HG03520 (cell line): ENCODE measurements around the gene ATXN7L2.

ENCODE experiments used
- ATAC-seq: cut with Tn5 transposase; IDR thresholded peaks from one replicate; pipeline ENCODE4 v1.9.1; 2021; ENCODE audit warnings: mild to moderate bottlenecking, moderate library complexity; ENCODE audit not compliant: unreplicated experiment

Gene ATXN7L2

GRCh38 chr1:109527098-109527811 is 43.5 kb downstream of the ATXN7L2 start:
- ATAC-seq: peak; percentile 47

DNA sequence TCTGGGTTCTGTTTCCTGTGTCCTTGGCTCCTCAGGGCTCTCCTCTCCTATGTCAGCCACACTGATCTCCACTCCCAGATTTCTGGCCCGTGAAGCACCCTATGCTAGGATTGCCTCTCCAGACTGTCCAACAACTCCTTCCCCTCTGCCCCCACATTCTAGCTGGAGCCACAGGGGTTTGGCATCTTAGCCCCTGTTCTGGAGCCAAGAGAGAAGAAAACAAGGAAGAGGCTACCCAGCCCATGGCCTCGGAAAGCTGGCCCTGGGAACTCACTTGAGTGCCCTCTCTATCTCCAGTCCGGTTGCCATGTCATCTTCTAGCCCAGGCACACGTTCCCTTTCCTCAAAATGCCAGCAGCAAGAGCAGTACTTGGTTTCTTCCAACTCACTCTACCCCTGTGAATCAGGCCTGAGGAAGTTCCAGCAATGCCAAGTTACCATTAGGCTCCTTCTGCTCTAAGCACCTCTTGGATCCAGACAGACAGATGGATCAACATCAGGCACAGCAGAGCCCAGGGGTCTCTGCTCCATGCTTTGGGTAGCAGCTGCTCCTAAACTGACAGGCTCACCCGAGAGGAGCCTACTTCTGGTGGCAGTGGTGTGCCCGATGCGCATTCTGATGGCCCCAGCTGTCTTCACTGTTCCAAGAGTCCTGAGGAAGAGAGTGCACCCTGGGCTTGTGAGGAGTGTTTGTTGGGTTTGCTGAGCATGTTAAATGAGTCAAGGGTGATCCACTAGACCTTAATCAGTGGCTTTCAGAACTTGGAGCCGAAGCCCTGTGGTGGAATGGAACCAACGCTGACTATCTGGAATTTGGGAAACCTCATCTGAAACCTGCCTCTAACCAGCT is 44.4 kb downstream of the ATXN7L2 start:
- ATAC-seq: no peak

DNA sequence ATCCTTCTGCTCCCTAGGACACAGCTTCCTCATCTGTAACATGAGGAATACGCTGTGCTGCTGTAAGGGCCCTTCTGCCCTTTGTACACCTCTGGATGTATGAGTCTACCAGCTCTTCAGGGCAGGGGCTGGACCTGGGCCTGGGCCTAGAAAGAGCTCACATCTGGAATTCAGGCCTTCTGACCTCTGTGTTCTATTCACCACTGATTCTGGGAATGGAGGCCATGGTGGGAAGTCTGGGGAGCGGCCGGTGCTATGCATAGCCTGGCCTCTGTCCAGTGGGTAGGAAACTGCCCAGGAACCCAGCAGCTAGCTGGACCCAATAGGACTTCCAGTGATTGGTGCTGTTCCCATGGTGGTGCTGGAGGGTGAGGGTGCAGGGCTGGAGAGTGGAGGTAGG is 45.0 kb downstream of the ATXN7L2 start:
- ATAC-seq: no peak

- ATAC-seq: no peak
Observed at GRCh38 chr1:109529881-109530456, 46.3 kb downstream of the ATXN7L2 start.

DNA sequence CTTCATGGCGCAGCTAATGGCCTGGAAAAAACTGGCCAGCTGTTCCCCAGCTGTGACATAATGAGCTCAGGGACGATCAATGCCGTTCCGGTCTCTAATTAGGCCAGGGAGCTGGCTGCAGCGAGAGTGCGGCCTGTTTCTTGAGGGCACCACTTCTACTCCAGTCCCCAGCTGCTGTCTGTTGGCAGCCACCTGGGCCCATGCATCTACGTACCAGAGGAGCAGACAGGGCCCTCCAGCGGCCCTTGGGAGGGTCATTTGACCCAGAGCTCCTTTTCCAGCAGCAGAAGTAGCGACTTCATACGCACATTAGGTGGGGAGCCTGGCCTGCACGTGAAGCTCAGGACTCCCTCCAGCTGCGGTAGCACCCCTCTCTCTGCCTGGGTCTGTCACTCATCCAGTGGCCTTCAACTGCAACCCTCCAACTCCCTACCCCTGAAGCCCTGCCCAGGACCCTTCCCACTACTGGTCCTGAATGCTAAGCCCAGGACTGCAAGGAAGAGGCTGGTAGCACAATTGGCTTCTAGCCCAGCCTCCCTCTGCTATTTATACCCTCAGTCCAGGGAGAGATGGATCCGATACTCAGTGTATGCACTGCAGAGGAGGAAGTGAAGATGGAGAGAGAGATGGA is 46.9 kb downstream of the ATXN7L2 start:
- ATAC-seq: no peak

- no peak for ATAC-seq
Observed at GRCh38 chr1:109531380-109531779, 47.7 kb downstream of the ATXN7L2 start.

DNA sequence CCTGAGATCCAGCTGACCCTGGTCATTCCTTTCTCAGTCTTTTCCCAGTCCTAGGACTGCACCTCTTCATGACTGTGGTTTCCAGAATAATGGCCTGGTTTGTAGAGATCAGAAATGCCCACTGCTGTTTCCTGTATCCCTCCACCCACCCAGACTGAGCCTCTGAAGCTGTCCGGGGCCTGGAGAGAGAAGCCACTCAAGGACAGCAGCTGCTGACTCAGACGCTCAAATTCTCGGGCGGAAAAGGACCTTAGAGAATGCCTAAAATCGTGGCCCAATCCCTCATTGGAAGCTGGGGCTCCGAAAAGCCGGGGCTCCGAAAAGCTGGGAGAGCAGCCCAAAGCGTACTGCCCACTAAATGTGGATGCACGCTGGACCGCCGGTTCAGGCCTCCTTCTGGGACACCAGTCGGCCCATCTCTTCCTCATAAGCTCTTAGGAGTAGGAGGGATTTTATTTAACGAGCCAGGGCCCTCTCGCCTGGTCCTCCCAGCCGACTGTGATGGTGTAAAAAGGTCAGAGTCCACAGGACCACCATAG is 48.2 kb downstream of the ATXN7L2 start:
- no peak for ATAC-seq

DNA sequence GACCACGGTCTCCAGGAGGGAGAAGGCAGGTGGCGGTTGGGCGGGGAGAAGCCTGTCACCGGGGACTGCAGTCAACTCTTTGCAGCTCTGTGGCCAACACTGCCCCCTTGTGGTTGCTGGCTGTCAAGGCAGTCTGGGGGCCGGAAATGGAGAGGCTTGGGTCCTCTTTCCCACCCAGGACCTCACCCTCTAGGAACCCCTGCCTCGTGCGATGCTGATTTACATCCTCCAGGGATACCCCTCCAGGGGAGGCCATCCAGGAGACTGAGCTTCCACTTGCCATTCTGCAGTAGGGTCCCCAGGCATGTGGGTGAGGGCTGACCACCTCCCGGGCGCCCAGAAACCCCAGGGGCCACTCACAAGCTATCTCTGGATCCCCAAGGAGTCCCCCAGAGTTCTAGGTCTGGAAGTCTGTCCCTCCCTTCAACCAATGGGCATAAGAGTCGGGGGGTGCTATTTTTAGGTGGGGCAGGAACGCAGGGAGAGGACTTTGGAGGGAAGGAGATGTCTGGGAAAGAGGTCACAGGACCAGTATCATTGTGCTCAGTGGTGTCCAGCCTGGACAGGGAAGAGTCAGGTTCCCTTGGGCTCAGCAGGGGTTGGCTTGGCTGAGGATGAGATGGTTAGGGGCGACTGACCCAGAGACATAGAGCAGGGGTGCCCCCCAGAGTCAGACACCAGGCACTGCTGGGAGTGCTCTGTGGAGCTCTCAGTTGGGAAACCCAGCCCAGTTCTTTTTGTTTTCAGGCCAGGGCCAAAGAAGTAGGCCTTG is 48.8 kb downstream of the ATXN7L2 start:
- ATAC-seq: no peak

DNA sequence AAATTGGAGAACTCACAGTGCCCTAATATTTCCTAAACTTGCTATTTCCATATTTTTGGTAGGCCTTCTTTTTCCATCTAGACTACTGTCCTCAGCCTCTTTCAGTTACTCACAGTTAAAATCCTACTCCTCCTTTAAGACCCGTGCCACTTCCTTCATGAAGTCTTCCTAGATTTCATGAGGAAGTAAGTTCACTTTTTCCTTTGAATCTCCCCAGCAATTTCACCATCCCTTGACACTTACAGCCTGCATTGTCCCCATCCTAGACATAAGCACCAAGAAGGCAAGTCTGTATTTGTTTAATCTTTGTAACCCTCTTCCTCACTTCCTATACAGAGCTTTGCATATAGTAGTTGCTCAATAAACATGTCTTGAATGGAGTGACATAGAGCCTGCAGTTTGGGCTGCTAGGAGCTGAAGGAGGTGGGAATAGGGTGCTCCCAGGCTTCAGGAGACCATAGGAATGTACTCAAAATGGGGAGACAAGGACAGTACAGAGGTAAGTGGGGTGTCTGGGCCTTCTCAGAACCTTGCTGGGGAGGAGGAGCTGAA is 50.7 kb downstream of the ATXN7L2 start:
- no peak for ATAC-seq

- no peak for ATAC-seq
Observed at GRCh38 chr1:109535481-109535880, 51.8 kb downstream of the ATXN7L2 start.

- ATAC-seq: no peak
Observed at GRCh38 chr1:109535971-109536491, 52.3 kb downstream of the ATXN7L2 start.

DNA sequence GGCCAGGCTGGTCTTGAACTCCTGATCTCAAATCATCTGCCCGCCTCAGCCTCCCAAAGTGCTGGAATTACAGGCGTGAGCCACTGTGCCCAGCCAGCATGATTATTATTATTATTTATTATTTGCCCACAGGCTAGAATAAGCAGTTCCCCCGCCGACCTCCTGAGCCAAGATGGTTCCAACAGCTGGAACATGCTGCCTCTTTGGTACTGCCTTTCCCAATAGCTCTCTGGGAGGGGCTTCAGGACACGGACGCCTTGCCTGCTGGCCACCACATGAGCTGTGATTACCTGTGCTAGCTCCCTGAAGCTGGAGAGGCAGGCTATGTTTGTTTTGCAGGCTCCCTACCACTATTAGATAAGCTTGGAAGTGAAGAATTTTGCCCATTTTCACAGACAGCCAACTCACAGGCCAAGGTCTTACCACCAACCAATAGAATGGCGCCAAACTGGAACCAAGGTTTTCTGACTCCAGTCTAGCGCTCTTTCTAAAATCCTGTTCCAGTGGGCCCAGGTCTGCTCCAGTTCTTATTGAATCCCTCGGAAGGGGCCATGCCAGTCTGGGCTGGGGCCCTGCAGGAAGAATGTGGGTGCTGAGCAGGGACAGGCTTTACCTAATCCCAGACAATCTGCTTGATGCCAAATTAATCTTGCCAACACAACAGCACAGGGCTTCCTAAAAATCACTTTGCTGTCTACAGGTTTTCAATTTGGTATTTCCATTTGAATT is 53.9 kb downstream of the ATXN7L2 start:
- ATAC-seq: no peak

DNA sequence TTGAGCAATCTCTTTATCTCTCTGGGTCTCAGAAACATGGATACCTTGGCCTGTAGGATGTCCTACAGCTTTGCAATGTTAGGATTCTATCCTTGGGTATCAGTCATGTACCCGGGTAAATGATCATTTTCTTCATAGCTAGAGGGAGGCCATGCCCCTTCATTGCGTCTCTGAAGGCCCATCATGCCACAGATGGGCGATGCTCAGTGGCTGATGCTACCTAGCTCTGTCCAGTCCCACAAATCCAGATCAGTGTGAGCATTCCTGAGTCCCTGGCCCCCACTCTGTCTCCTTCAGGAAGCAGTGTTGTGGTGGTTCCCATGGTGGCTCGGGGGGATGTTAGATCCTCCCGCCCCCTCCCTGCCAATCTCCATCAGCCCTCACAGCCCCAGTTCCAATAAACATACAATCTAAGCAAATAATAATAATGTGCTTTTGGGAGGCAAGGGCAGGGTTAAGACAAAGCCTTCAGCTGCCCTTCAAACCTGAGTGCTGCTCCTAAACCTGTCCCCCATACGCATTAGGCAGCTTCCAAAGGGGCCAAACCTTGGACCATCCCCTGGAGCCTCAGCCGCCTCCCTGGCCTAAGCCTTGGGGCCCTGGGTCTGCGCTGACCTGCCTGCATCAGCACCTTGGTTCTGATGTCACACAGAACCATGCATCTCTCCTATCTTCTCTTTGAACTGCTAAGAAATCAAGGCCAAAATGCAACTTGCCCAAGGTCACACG is 55.3 kb downstream of the ATXN7L2 start:
- no peak for ATAC-seq

- no peak for ATAC-seq
Observed at GRCh38 chr1:109539676-109540075, 56.0 kb downstream of the ATXN7L2 start, which contains the start of gene GPR61. GPR61 (plus strand) TSS chr1:109539872; CDS start chr1:109543023, 3,151 bp downstream.

DNA sequence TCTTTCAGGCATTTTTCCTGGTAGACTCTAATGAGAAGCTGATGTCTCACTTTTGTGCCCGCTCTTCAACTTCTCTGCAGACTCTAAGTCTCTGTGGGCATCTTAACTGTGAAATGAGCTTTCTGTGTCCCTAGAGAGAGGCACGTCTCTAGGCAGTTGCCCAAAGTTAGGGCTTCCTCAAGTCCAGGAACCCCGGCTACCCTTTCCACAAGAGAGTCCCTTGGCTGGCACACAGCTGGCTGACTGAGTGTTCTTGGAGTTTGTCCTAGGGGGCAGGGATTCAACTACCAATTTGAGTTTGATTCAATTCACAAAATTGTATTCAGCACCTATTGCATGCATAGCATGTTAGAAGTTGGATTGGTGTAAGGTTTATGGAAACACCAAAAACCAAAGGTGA is 57.4 kb downstream of the ATXN7L2 start:
- ATAC-seq: no peak
